Gastroesophageal sphincter (tissue), 4 donors: ENCODE data around the gene MIB1. TPM values are rescaled to one million over a fixed set of nuclear protein-coding genes. Genes with fewer than 3 reads are reported as not detected.

Experiments used
- ATAC-seq: fragments of 150-250 bp; one replicate; pipeline ENCODE4 v1.9.1; 2016; ENCODE audit warnings: mild to moderate bottlenecking, moderate library complexity
- H3K27ac ChIP-seq, 4 donors: fragments of 200-600 bp; sonication (generic) in 3 of 4; 1 replicate in 3 of 4; 2 replicates in 1 of 4; pipeline ENCODE4 v1.5.1; 2016 to 2019
- H3K27me3 ChIP-seq: fragments of 200-600 bp; sonication (generic); one replicate; pipeline ENCODE4 v1.5.1; 2019
- H3K36me3 ChIP-seq, 2 donors: fragments of 200-600 bp; sonication (generic); one replicate each; pipeline ENCODE4 v1.5.1; 2019; ENCODE audit warnings: control low read depth in 1 of 2
- H3K4me1 ChIP-seq, 3 donors: fragments of 200-600 bp; sonication (generic); 1 replicate in 2 of 3; 2 replicates in 1 of 3; pipeline ENCODE4 v1.5.1; 2016 to 2019; ENCODE audit warnings: control low read depth in 2 of 3
- H3K4me3 ChIP-seq, 2 donors: fragments of 200-600 bp; sonication (generic); one replicate each; pipeline ENCODE4 v1.5.1; 2019; ENCODE audit warnings: mild to moderate bottlenecking in 1 of 2, moderate library complexity in 1 of 2
- H3K9me3 ChIP-seq, 3 donors: fragments of 200-600 bp; sonication (generic); one replicate each; pipeline ENCODE4 v1.5.1; 2017 to 2019; ENCODE audit warnings: control low read depth in 2 of 3
- CTCF ChIP-seq, 4 experiments: fragments of 200-600 bp in 2 of 4; fragments of 450-650 bp in 2 of 4; sonication (generic) in 1 of 4; IDR thresholded peaks; one replicate each; pipeline ENCODE4 v1.5.1; 2017 to 2019; ENCODE audit warnings: antibody characterized with exemption in 4 of 4, mild to moderate bottlenecking in 2 of 4, moderate library complexity in 2 of 4
- EP300 ChIP-seq: sonication (generic); formaldehyde crosslinking; IDR thresholded peaks from one replicate; pipeline ENCODE4 v1.6.1; 2017; ENCODE audit warnings: antibody characterized with exemption, mild to moderate bottlenecking
- POLR2A ChIP-seq, 2 donors: fragments of 450-650 bp; IDR thresholded peaks; one replicate each; pipeline ENCODE4 v1.6.1; 2017; ENCODE audit warnings: antibody characterized with exemption in 2 of 2, mild to moderate bottlenecking in 2 of 2, moderate library complexity in 1 of 2
- POLR2AphosphoS5 ChIP-seq: sonication (generic); formaldehyde crosslinking; IDR thresholded peaks from one replicate; pipeline ENCODE4 v1.6.1; 2017; ENCODE audit warnings: antibody characterized with exemption
- WGBS, 2 donors: methylation state at CpG; one replicate each; pipeline ENCODE4 v1.1.5; 2018; ENCODE audit warnings: low coverage in 1 of 2; 5-methylcytosine and 5-hydroxymethylcytosine counted together
- total RNA-seq, 4 donors: library from RNA; depleted of rRNA; stranded (reverse); fragments of >200 nt; gene quantifications; one replicate each; pipeline ENCODE4 v1.1.0, GENCODE V29; 2016

The MIB1 gene
- 10 to 100 TPM; 43.7 to 57.7 (median 47.3) TPM for total RNA-seq

DNA sequence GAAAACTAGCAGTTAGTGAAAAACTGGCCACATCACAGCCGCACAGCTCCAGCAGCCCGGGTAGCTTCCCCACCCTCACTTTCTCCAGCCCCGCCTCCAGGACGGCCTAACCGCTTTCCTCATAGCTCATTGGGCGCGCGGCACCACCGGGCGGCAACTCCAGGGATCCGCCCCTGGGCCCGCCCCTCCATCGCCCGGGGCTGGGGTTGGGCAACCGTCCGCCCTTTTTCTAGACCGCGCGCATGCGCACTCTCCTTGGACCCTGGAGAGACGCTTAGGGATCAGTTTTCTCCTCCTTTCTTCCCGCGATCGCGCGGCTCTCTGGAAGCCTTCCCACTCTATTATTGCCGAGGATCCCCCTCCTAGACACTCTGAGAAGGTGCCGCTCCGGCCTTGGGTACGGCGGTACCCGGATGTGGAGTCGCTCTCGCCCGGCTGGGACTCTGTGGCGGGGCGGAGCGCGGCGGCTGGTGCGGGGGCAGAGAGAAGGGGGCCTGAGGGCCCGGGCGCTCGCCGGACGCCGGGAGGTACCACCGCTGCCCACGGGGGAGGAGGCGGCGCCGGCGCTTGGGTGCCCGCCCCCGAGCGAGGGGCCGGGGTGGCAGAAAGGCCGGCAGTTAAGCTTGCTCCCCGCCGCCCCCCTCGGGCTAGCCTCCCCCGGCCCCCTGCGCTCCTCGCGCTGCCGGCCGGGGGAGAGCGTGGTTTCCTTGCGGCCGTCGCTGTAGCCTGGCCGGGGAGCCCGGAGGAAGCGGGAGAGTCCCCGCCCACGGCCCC lies at the start of gene MIB1:
MIB1 (plus strand) TSS at position 255 of the 774 bp plus-strand sequence. CDS start 792 bp downstream, outside the sequence.
- ATAC-seq = peak; percentile 99
- Histone ChIP-seq H3K27ac (peak within 1 kb of the TSS; percentile 90 to 99 (median 93)), H3K36me3 (no peaks in the 10 kb centered on the region), H3K27me3 (no peaks in the 10 kb centered on the region), H3K4me1 (peaks cover 0 to 48% (median 4%) of the 10 kb centered on the region in 3 donors), H3K9me3 (no peaks in the 10 kb centered on the region), H3K4me3 (peak within 1 kb of the TSS; percentile 86 to 99)
- TF ChIP-seq POLR2AphosphoS5 (peak; percentile 71), EP300 (no peak), POLR2A (IDR thresholded peaks at IDR 0.05) (peak in 1 of 2 donors; percentile 44), CTCF (IDR thresholded peaks at IDR 0.05) (peak in 1 of 4 experiments; percentile 6)
- WGBS, 2 donors = 0% methylated on average over 13 of the region's 76 CpGs; no CpG with 5 or more reads in 1 of the 2 donors

DNA sequence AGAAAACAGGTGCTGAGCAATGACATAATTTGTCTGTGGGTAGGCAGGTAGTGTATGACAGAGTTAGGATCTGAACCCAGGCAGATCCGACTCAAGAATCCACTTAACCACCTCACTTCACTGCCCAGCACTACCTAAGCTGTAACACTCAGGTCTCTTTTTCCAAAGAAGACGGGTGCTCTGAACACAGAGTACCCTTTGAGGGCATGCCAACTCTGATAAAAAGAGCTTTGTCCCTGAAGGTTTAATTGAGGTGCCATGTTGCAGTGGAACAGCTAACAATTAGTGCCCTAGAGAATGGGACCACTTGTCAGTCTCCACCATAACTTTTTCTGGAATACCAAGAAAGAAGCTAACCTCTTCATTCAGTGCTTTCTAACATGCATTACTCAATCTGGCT lies 47.3 kb upstream of the MIB1 start:
- no peak for ATAC-seq
- Histone ChIP-seq H3K27ac (no peak overlapping the region), H3K9me3 (peaks cover 0 to 13% (median 0%) of the 10 kb centered on the region in 3 donors), H3K4me3 (no peak overlapping the region), H3K4me1 (no peaks in the 10 kb centered on the region), H3K27me3 (no peaks in the 10 kb centered on the region), H3K36me3 (peaks cover 0 to 36% of the 10 kb centered on the region in 2 donors)
- 87 to 100% methylated on average over 2 of the region's 2 CpGs for WGBS, 2 donors
- TF ChIP-seq EP300 = no peak
- TF ChIP-seq POLR2AphosphoS5 = no peak
- TF ChIP-seq CTCF (IDR thresholded peaks at IDR 0.05) = no peak
- TF ChIP-seq POLR2A (IDR thresholded peaks at IDR 0.05) = no peak

GRCh38 chr18:21700528-21701075 lies 40.0 kb upstream of the MIB1 start:
- ATAC-seq = no peak
- H3K4me3 ChIP-seq = no peak overlapping the region
- 67 to 81% methylated on average over 6 of the region's 6 CpGs for WGBS, 2 donors
- TF ChIP-seq CTCF (IDR thresholded peaks at IDR 0.05) = no peak
- no peak for TF ChIP-seq POLR2AphosphoS5
- TF ChIP-seq EP300 = no peak
- TF ChIP-seq POLR2A (IDR thresholded peaks at IDR 0.05) = no peak
- peaks cover 0 to 30% of the 10 kb centered on the region in 2 donors for H3K36me3 ChIP-seq
- H3K4me1 ChIP-seq = peaks cover 0 to 15% (median 3%) of the 10 kb centered on the region in 3 donors
- no peak overlapping the region for H3K27ac ChIP-seq
- H3K27me3 ChIP-seq = no peaks in the 10 kb centered on the region
- no peaks in the 10 kb centered on the region for H3K9me3 ChIP-seq

GRCh38 chr18:21701621-21702020 lies 39.0 kb upstream of the MIB1 start:
- Histone ChIP-seq H3K4me3 (no peak overlapping the region), H3K27ac (no peak overlapping the region), H3K9me3 (no peaks in the 10 kb centered on the region), H3K27me3 (no peaks in the 10 kb centered on the region), H3K36me3 (peaks cover 0 to 30% of the 10 kb centered on the region in 2 donors), H3K4me1 (peaks cover 0 to 25% (median 3%) of the 10 kb centered on the region in 3 donors)
- ATAC-seq = no peak
- no peak for TF ChIP-seq POLR2A (IDR thresholded peaks at IDR 0.05)
- WGBS, 2 donors = 89 to 90% methylated on average over 1 to 2 of the region's 2 CpGs

DNA sequence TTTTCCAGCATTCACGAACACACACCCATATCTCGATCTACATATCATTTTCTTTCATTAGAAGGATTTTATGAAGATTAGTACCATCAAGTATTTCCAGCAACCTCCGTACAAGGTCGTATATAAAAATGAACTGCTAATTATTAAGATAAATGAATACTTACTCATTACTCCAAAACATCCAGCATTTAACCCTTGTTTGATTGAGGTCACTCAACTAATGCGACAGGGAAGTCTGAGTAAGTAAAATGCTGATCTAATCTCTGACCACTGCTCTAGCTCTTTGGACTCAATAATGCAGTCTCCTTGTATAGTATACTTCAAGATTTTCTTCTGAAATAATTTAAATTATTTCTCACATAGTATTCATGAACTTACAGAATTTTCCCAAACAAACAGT lies 38.0 kb upstream of the MIB1 start:
- no peak for ATAC-seq
- no peaks in the 10 kb centered on the region for H3K27me3 ChIP-seq
- H3K9me3 ChIP-seq = no peaks in the 10 kb centered on the region
- no peak overlapping the region for H3K27ac ChIP-seq
- H3K4me1 ChIP-seq = peaks cover 0 to 25% (median 3%) of the 10 kb centered on the region in 3 donors
- WGBS, 2 donors = 83 to 91% methylated on average over 5 of the region's 5 CpGs
- peaks cover 0 to 26% of the 10 kb centered on the region in 2 donors for H3K36me3 ChIP-seq
- TF ChIP-seq CTCF (IDR thresholded peaks at IDR 0.05) (no peak), POLR2A (IDR thresholded peaks at IDR 0.05) (no peak), POLR2AphosphoS5 (no peak), EP300 (no peak)
- no peak overlapping the region for H3K4me3 ChIP-seq
